Amniotic epithelial cell (primary cell): ENCODE measurements around the gene LRP3.
"Not testable (repeated sequence)": the region's sequence is repeated elsewhere in the genome, so short reads cannot be mapped to it uniquely, and the experiment has no call there.

Experiments used
- DNase-seq: peaks from one replicate; pipeline ENCODE4 v3.0.0-alpha.2; 2010; ENCODE audit warnings: low read depth

Gene LRP3

DNA sequence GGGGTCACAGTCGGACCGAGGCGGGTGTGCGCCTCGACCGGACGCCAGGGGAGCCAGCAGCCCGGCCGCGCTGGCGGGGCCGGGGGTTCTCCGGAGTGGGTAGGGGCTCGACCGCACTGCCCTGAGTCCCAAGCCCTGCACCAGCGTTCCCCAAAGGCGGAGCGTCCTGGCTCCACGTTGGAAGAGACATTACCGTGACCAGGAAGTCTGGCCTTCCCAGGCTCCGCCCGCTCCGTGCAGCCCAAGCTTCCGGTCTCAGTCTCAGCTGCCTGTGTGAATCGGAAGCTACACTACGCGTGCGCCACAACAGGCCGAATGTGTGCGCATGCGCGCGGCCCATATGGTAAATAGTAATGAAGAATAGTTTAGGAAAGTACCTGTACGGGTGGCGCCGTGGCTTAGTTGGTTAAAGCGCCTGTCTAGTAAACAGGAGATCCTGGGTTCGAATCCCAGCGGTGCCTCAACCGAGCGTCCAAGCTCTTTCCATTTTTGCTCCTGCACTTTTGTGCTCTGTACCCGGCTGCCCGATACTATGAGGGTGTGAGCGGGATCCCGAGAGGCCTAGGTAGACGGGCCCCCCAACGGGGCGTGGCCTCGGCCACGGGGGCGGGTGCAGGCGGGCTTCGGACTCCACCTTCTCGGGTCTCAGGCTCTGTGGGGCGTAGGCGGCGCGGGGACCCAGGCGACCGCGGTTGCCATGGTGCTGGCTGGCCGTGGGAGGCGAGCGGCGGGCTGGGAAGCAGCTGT is 17.3 kb upstream of the LRP3 start:
- peak; percentile 98 for DNase-seq

DNA sequence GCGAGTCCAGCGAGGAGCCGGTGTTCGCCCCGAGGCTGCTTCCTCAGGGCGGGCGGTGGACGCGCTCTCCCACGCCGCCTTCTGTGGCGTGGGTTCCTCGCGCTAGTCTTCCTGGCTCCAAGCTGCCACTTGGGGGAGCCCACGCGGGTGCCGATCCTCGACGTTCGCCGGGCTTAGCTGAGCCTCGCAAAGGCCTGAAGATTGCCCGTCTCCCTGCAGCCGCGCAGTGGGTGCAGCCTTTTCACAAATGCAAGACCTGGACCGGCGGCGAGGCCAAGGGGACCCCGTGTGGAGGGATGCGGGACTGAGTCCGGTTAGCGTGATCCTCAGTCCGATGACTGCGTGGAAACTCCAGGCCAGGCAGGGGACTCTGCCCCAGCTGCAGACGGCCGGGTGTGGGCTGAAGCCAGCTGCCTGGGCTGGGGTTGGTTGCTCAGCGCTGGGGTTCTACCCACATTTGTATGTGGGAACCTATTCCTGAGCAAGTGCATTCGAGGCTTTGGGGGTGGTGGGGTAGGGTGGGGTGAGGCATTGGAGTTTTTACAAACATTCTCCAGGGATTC is 16.6 kb upstream of the LRP3 start:
- DNase-seq = no peak

DNA sequence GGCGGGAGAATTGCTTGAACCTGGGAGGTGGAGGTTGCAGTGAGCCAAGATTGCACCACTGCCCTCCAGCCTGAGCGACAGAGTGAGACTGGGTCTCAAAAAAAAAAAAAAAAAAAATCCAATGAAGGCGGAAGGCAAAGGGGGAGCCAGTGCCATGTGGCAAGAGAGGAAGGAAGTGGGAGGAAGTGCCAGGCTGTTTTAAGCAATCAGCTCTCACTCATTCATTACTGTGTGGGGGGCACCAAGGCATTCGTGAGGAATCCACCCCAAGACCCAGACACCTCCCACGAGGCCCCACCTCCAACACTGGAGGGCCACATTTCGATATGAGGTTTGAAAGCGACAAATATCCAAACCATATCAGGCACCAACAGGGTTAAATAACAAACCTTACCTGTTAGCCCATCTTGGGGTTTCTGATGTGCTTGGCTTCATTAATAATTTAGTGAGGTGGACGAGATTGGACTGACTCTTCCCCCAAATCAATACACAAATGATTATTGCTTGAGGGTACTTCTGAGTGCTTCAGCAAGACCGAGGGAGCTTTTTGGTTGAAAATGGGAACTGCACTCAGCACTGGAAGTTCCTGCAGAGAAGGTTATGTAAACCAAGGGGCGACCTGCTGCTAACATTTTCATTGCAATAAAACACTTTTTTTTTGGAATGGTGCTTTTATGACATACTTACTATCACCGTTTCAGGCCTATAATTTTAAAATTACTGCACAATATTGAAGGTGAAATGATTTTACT is 7.5 kb upstream of the LRP3 start:
- no peak for DNase-seq

DNA sequence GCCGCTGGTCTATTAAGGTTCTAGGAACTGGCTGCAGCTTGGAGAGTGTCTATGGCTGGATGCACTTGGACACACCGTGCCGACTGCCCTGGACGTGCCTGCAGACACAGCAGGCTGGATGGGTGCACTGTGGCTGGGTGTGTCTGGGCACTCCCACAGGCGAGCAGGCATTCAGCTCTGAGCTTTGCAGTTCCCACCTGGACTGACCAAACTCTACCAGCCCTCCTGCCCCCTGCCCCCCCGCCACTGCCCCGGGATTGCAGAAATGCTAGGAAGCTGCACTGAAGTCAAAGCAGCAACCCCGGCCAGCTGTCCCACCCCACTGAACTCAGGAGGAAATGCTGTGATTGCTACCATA is 7.0 kb upstream of the LRP3 start:
- no peak for DNase-seq

DNA sequence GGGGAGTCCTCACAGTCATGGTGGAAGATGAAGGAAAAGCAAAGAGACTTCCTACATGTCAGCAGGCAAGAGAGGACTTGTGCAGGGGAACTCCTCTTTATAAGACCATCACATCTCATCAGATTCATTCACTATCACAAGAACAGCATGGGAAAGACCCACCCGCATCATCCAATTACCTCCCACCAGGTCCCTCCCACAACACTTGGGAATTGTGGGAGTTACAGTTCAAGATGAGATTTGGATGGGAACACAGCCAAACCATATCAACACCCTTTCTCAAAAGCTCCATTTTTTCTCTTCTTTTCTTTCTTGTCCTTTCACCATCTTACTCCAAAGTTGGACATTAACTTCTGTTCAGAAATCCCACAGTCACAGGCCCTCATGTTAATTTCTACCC is 4.7 kb upstream of the LRP3 start:
- DNase-seq = no peak

DNA sequence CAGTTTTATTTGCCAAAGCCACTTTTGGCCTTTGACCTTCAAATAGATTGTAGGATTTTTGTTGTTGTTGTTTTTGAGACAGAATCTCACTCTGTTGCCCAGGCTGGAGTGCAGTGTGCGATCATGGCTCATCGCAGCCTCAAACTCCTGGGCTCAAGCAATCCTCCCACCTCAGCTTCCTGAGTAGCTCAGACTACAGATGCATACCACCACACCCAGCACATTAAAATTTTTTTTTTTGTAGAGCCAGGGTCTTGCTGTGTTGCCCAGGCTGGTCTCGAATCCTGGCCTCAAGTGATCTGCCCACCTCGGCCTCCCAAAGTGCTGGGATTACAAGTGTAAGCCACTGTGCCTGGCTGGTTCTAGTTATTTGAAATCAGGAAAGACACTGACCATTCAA is 3.0 kb upstream of the LRP3 start:
- DNase-seq = not testable (repeated sequence)

DNA sequence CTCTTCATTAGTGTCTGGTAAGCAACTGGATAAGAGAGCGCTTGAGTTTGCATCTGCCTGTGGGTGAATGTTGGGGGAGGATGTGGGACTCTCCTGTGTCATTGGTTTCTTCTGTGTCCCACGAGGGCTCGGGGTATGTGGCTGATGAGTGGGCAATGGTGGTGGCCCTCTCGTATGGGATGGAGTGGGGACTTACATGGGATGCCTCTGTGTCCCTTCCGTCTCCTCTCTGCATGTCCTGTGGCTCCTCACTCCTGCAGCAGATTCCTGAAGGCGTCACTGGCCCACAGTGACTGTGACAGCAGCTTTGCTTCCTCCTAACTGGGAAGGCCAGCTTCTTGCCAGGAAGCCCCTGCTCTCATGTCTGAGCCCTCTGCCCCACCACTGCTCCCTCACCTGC is 2.6 kb upstream of the LRP3 start:
- DNase-seq = no peak

DNA sequence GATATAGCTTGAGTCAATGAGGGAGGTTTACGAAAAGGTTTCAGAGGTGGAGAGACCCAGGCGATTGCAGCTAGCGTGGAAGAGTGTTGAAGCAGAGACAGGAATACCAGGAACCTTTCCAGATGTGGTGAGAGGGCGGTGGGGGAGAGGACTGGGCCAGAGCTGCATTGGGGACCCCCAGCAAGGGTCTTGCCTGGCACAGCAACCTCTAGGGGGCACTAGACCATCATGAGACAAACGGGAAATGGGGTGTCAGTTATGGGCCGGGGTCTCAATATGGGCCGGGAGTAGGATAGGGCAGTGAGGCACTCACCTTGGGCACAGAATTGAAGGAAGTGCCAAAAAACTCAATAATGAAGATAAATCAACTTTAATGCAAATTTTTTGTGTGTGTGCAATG is 2.1 kb upstream of the LRP3 start:
- no peak for DNase-seq

DNA sequence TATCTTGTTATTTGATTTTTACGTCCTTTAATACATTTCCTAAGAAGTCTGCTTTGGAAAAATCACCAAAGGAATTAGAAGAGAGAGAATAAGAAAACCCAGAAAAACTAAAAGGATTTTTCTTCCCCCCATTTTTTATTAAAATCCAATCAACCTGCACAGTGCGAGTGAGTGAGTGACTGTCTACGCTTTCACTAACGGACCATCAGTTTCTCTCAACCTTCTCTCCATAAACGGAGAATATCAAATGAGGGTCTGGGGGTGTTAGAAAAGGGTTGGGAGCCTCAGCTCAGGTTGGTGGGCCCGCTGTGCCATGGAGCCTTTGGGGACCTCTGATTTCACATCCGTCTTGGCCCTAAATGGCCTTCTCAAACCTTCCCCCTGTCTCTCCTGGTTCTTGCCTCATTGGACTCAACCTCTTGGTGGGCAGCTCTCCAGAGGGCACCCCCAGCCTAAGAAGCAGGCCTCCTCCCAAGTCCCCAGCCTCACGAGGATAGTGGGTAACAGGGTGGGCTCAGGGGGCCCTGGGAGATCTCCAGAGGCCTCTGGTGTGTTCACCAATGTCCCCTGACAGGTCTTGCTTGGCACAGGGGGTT is 763 bp upstream of the LRP3 start:
- no peak for DNase-seq

DNA sequence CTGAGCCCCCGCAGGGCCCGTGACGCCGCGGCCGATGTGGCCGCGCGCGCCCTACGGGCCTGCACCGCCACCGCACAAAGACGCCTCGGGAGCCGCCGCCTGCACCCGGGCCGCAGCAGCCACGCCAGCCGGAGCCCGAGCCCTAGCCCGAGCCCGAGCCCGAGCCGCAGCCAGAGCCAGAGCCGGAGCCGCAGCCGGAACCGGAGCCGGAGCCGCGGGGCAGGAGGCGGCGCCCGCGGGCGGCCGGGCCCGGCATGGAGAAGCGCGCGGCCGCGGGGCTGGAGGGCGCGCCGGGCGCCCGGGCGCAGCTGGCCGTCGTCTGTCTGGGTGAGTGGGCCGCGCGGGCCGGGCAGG is 379 bp downstream of the LRP3 start:
- DNase-seq = no peak

DNA sequence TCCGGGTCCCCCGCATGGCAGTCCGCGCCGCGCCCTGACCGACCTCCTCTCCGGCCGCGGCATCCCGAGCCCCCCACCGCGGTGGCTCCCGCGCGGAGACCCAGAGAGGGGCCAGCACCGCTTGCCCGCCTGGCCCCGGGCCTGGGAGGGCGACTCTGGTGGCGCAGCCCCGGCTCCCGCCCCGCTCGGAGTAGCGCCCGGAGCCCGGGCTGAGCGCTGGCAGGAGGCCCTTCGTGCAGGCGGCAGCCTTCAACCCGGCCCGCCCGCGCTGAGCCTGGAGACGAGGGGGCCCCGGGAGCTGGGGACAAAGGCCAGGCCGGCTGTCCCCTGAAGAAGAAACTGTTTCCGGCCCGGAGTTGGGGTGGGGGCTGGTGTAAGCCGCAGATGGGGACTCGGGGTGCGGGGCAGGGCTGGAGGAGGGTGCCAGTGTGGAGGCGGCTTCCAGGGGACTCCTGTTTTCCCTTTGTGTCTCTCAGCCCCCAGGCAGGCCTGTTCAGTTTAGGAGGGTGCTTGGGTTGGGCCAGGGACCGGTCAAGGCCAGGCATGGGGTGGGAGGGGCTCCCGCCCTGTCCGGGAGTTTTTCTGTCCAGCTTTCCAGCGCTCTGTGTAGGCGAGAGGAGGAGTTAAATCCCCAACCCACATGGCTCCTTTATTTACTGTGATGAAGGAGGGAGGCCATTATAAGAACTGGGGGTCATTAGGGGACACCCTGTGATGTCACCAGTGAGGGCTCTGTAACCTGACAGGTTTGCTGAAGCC is 935 bp downstream of the LRP3 start:
- DNase-seq = peak; percentile 26

DNA sequence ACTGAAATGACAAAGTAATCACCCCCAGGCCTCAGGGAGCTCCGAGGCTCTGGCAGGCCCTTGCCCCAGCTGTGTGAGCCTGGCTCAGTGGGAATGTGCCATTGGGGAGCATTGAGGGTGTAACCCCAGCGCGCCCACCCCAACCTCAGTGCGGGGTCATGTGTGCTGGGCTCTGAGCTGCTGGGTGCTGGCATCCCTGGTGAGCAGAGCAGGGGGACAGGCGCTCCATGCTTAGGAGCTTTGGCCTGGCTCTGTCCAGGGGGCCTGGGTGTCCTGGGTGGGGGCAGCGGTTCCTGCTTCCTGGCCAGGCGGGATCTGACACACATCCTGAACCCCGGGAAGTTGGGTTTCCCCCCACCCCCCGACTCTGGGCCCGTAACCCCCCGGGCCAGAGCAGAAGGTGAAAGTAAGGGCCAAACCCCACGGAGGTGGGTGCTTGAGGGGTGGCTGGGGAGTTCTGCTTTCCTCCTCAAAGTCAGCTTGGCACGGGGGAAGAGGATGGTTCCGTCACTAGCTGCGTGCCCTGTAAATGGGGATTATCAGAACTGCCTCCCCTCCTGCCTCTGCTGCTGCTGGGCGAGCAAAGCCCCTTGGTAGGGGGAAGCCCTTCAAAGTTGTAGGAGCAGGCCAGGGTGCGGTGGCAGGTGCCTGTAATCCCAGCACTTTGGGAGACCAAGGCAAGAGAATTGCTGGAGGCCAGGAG is 1.7 kb downstream of the LRP3 start:
- DNase-seq = no peak

DNA sequence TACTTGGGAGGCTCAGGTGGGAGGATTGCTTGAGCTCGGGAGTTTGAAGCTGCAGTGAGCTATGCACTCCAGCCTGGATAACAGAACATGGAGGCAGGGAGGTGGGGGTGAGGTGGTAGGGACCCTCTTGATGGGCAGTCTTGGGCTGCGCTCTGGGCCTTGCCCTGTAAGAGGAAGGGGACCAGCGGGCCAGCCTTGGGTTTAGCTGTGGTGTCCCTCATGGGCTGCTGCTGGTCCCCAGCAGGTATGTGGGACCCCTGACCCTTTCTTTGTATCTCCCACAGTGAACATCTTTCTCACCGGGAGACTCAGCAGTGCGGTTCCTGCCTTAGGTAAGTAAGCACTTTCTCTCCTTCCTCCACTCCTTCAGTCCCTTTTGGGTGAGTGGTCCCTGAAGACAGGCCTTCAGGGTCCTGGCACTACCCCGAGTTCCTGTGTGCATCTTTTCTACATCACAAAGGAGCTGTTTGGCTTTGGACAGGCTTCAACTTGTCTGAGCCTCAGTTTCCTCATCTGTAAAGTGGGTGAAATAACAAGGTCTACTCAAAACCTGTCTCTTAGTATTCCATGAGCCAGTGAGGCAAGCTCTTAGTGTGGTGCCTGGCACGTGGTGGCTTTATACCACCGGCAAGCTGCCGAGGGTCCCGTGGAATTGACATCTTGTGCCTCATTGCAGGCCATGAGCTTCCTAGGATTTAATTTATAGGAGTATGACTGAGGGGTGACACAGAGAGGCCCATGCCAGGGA is 2.5 kb downstream of the LRP3 start:
- no peak for DNase-seq

DNA sequence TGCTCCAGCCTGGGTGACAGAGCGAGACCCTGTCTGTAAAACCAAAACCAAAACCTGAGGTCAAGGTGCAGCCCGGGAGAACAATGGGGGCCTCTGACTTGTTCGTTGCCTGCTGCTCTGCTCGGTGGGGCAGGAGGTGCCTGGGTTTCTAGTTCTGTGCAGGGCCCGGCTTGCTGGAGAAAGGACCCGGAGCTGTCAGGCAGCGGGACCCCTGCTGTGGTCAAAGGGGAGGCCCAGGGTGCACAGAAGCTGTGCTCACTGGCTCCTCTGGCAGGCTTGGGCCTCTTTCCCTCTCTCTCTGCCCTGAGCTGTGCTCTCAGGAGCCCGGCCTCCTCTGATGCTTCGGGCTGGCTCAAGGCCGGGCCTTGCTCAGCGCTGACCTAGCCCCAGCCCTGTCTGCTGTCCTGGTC is 3.5 kb downstream of the LRP3 start:
- DNase-seq = no peak

DNA sequence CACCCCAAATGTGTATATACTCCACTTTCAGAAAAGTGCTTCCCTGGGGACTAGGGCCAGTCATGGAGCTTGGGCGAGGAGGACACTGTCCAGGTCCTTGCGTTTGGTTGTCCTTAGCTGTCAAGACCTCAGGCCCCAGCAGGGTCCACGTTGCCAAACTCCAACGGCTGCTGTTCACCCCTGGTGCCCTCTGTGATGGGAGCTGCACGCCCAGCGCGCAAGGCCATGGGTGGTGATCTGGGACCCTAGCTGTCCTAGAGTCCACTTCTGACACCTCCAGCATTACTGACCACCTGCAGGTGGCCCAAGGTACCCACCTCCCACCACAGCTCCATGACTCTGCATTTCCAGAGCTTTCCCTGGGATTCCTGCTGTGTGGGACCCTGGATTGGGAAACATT is 4.0 kb downstream of the LRP3 start:
- no peak for DNase-seq

DNA sequence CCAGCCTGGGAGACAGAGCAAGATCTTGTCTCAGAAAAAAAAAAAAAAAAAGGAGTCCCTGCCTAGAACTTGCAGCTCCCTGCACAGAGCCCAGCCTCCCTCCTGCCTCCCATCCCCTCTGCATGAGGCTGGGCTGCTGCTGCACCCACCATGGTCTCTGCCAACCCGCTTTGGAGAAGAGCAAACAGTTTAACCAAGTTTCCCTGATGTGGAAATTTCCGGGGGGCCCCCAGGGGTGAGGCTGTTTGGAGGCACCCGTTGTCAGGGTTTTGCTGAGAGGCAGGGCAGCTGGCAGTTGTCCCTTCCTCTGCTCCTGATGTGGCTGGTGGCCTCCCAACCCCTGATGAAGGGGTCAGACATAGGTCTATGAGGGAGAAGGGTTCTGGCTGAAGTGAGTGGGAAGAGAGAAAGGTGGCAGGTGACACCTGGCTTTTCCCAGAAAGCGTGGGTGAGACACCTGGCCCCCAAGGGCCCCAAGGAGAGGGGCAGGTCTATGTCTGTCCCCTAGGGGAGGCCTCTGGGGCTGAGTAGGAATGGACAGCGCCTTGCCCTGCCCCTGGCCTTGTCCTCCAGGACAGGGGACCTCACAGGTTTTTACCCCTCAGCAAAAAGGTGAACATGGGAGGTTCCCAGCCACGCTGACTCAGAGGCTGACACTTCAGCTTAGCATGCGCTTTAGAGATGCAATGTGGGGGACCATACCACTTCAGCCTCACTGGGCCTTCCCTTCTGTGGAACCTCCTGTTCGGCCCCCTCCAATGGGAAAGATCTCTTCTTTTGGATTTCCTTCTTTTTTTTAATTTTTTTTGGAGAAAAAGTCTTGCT is 5.5 kb downstream of the LRP3 start:
- DNase-seq = no peak

DNA sequence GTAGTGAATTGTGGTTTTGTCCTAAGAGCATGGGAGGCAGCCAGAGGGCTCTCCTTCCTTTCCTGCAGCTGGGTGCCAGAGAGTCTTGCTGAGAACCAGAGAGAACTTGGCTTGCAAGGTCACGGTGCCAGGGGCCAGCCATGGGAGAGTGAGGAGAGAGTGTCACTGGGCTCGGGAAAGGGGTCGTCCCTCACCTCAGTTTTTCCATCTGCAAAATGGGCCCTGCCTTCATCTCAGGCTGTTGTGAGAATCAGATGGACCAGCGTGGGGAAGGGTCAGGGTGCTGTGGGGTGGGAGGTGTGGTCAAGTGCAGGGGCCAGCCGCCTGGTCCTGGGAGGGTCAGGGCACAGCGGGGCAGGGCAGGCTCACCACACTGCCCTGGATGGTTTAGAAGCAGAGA is 7.3 kb downstream of the LRP3 start:
- DNase-seq = no peak

DNA sequence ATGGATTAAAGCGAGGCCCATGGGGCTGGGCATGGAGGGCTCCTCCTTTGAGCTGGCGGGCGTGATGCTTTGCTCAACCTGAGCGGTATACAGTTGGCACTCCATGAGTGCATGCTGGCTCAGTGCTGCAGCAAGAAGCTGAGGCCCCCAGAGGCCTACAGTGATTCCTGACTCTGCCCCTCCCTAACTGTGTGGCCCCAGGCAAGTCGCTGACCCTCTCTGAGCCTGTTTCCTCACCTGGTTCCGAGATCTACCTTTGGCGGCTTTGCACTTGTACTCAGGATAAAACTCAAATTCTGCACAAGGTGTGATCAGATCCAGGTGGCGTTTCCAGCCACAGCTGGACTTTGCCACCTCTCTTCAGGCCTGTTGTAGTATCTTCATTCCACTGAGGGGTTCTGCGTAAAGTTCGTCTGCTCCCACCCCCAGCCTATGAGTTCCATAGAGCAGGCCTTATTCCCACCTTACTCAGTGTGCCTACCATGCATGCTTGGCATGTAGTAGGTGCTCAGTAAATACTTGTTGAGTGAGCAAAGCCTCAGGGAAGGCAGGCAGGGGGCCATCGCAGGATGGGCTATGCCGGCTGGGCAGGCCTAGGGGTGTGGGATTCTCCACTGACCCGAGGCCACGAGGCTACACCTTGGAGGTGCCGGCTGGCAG is 7.9 kb downstream of the LRP3 start:
- no peak for DNase-seq
